Measurements from ENCODE around the gene FRRS1L.

DNA sequence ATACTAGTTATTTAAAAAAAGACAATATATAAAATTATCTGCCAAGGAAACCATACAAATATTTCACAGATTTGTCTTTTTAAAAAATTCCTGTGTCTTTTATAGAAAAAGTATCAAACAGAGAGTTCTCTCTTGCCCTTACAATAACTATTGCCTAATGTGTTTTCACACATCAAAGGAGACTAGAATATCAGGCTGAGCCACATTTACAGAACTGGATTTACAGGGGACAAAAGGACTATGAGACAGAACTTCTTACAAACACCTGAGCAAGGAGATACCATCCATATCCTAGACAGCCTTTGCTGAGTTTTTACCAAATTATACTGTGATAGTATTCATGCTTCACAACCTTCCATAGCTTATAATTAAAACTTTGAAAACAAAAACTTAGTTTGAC is 81.5 kb downstream of the FRRS1L start:
- TF ChIP-seq SMAD3 (CRISPR knock-in tag; IDR thresholded peaks at IDR 0.05; ENCODE audit: borderline replicate concordance), result no peak
- TF ChIP-seq, protein P1, sequence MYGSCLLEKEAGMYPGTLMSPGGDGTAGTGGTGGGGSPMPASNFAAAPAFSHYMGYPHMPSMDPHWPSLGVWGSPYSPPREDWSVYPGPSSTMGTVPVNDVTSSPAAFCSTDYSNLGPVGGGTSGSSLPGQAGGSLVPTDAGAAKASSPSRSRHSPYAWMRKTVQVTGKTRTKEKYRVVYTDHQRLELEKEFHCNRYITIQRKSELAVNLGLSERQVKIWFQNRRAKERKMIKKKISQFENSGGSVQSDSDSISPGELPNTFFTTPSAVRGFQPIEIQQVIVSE (CRISPR knock-in tag; IDR thresholded peaks at IDR 0.05; ENCODE audit: borderline replicate concordance), result no peak
- TF ChIP-seq, protein P2, sequence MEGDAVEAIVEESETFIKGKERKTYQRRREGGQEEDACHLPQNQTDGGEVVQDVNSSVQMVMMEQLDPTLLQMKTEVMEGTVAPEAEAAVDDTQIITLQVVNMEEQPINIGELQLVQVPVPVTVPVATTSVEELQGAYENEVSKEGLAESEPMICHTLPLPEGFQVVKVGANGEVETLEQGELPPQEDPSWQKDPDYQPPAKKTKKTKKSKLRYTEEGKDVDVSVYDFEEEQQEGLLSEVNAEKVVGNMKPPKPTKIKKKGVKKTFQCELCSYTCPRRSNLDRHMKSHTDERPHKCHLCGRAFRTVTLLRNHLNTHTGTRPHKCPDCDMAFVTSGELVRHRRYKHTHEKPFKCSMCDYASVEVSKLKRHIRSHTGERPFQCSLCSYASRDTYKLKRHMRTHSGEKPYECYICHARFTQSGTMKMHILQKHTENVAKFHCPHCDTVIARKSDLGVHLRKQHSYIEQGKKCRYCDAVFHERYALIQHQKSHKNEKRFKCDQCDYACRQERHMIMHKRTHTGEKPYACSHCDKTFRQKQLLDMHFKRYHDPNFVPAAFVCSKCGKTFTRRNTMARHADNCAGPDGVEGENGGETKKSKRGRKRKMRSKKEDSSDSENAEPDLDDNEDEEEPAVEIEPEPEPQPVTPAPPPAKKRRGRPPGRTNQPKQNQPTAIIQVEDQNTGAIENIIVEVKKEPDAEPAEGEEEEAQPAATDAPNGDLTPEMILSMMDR (IDR thresholded peaks at IDR 0.05), result no peak
- TF ChIP-seq, protein P3, sequence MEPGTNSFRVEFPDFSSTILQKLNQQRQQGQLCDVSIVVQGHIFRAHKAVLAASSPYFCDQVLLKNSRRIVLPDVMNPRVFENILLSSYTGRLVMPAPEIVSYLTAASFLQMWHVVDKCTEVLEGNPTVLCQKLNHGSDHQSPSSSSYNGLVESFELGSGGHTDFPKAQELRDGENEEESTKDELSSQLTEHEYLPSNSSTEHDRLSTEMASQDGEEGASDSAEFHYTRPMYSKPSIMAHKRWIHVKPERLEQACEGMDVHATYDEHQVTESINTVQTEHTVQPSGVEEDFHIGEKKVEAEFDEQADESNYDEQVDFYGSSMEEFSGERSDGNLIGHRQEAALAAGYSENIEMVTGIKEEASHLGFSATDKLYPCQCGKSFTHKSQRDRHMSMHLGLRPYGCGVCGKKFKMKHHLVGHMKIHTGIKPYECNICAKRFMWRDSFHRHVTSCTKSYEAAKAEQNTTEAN (CRISPR knock-in tag; IDR thresholded peaks at IDR 0.05), result no peak
- TF ChIP-seq, protein P4, sequence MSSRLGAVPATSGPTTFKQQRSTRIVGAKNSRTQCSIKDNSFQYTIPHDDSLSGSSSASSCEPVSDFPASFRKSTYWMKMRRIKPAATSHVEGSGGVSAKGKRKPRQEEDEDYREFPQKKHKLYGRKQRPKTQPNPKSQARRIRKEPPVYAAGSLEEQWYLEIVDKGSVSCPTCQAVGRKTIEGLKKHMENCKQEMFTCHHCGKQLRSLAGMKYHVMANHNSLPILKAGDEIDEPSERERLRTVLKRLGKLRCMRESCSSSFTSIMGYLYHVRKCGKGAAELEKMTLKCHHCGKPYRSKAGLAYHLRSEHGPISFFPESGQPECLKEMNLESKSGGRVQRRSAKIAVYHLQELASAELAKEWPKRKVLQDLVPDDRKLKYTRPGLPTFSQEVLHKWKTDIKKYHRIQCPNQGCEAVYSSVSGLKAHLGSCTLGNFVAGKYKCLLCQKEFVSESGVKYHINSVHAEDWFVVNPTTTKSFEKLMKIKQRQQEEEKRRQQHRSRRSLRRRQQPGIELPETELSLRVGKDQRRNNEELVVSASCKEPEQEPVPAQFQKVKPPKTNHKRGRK (CRISPR knock-in tag; IDR thresholded peaks at IDR 0.05; ENCODE audit: borderline replicate concordance), result no peak
- no peak for TF ChIP-seq CREB1 (CRISPR knock-in tag; IDR thresholded peaks at IDR 0.05)
- TF ChIP-seq TCF7 (CRISPR knock-in tag; IDR thresholded peaks at IDR 0.05; ENCODE audit: low read depth), result no peak
- TF ChIP-seq, protein P5, sequence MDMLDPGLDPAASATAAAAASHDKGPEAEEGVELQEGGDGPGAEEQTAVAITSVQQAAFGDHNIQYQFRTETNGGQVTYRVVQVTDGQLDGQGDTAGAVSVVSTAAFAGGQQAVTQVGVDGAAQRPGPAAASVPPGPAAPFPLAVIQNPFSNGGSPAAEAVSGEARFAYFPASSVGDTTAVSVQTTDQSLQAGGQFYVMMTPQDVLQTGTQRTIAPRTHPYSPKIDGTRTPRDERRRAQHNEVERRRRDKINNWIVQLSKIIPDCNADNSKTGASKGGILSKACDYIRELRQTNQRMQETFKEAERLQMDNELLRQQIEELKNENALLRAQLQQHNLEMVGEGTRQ (CRISPR knock-in tag; IDR thresholded peaks at IDR 0.05), result no peak
- TF ChIP-seq CBFB (CRISPR knock-in tag; IDR thresholded peaks at IDR 0.05; ENCODE audit: low read depth), result no peak
- no peak for TF ChIP-seq ESRRA (CRISPR knock-in tag; IDR thresholded peaks at IDR 0.05; ENCODE audit: borderline replicate concordance)
- TF ChIP-seq GTF2I (CRISPR knock-in tag; conservative IDR thresholded peaks at IDR 0.05), result no peak
- no peak for TF ChIP-seq GABPB1 (CRISPR knock-in tag; IDR thresholded peaks at IDR 0.05)
